Nephron progenitor cell (in vitro differentiated cells): ENCODE results near the gene MFSD12.
"Not testable (repeated sequence)": the region's sequence is repeated elsewhere in the genome, so short reads cannot be mapped to it uniquely, and the experiment has no call there.

Source experiments
- DNase-seq: peaks from one replicate; pipeline ENCODE4 v3.0.0; 2021
- H3K27ac Mint-ChIP-seq: 2 replicates; pipeline ENCODE4 v1.8.0; 2021; ENCODE audit warnings: mild to moderate bottlenecking, moderate library complexity, mixed read lengths
- H3K27me3 Mint-ChIP-seq: 2 replicates; pipeline ENCODE4 v1.8.0; 2021; ENCODE audit warnings: mild to moderate bottlenecking, low read depth, mixed read lengths; ENCODE audit not compliant: poor library complexity
- H3K36me3 Mint-ChIP-seq: 2 replicates; pipeline ENCODE4 v1.8.0; 2021; ENCODE audit warnings: low read depth, mixed read lengths
- H3K4me1 Mint-ChIP-seq: 2 replicates; pipeline ENCODE4 v1.8.0; 2021; ENCODE audit warnings: mixed read lengths
- H3K4me3 Mint-ChIP-seq: 2 replicates; pipeline ENCODE4 v1.8.0; 2021; ENCODE audit warnings: mild to moderate bottlenecking, moderate library complexity, mixed read lengths
- H3K9me3 Mint-ChIP-seq: 2 replicates; pipeline ENCODE4 v1.8.0; 2021; ENCODE audit warnings: mild to moderate bottlenecking, moderate library complexity, mixed read lengths
- TF ChIP-seq, protein P1 (sequence below): fragments of 200-600 bp; sonication (generic); IDR thresholded peaks from 2 replicates; pipeline ENCODE4 v1.5.0; 2021; ENCODE audit warnings: antibody characterized with exemption

MFSD12 gene

DNA sequence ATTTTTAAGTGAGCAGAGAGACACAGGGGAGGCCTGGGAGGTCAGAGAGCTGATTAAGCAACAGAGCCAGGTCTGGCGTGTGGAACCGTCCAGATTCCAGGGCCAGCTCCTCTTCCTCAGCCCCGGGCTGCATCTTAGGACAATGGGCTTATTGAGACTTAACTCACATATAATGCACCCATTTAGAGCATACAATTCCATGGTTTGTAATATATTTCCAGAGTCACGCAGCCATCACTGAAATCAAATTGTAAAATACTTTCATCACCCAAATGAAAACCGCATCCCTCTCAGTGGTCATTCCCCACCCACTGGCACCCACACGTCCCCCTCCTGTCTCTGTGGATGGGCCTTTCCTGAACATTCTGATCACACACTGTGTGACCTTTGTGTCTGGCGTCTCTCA lies 13.2 kb upstream of the MFSD12 start:
- Mint-ChIP-seq H3K27ac (peak overlapping the region; percentile 48), H3K27me3 (peaks cover 16% of the 10 kb centered on the region), H3K36me3 (peaks cover 19% of the 10 kb centered on the region), H3K9me3 (no peaks in the 10 kb centered on the region), H3K4me3 (no peak overlapping the region), H3K4me1 (peaks cover 32% of the 10 kb centered on the region)
- DNase-seq: no peak
- TF ChIP-seq, protein P1, sequence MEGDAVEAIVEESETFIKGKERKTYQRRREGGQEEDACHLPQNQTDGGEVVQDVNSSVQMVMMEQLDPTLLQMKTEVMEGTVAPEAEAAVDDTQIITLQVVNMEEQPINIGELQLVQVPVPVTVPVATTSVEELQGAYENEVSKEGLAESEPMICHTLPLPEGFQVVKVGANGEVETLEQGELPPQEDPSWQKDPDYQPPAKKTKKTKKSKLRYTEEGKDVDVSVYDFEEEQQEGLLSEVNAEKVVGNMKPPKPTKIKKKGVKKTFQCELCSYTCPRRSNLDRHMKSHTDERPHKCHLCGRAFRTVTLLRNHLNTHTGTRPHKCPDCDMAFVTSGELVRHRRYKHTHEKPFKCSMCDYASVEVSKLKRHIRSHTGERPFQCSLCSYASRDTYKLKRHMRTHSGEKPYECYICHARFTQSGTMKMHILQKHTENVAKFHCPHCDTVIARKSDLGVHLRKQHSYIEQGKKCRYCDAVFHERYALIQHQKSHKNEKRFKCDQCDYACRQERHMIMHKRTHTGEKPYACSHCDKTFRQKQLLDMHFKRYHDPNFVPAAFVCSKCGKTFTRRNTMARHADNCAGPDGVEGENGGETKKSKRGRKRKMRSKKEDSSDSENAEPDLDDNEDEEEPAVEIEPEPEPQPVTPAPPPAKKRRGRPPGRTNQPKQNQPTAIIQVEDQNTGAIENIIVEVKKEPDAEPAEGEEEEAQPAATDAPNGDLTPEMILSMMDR: no peak

DNA sequence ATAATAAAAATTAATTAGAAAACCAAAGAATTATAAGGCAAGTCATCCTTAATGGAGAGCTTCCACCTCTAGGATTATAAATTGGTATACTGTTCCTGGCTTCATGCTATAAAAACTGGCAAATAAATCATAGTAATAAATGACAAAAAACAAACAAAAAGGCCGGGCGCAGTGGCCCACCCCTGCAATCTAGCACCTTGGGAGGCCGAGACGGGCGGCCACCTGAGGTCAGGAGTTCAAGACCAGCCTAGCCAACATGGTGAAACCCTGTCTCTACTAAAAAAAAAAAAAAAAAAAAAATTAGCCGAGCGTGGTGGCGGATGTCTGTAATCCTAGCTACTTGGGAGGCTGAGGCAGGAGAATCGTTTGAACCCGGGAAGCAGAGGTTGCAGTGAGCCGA lies 12.7 kb upstream of the MFSD12 start:
- not testable (repeated sequence) for H3K4me3 Mint-ChIP-seq
- H3K27me3 Mint-ChIP-seq: peaks cover 11% of the 10 kb centered on the region

DNA sequence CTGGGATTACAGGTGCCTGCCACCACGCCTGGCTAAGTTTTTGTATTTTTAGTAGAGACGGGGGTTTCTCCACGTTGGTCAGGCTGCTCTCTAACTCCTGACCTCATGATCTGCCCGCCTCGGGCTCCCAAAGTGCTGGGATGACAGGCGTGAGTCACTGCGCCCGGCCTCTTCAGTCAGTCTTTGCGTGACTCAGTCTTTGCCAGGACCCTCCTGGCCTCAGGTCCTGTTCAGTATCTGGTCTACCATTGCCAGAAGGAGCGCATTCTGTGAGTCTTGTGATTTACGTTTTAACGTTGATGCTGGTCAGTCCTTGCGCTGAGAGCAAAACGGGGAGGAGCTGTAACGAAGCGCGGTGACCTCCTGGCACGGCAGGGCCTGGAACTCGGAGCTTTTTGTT lies 7.8 kb upstream of the MFSD12 start:
- peaks cover 13% of the 10 kb centered on the region for H3K4me1 Mint-ChIP-seq
- H3K27me3 Mint-ChIP-seq: no peaks in the 10 kb centered on the region
- TF ChIP-seq, protein P1: no peak
- no peak overlapping the region for H3K4me3 Mint-ChIP-seq
- no peaks in the 10 kb centered on the region for H3K9me3 Mint-ChIP-seq
- H3K27ac Mint-ChIP-seq: no peak overlapping the region
- no peak for DNase-seq
- no peaks in the 10 kb centered on the region for H3K36me3 Mint-ChIP-seq

More for the DNA sequence above, 12.7 kb upstream of the MFSD12 start:
- peaks cover 31% of the 10 kb centered on the region for H3K4me1 Mint-ChIP-seq
- H3K9me3 Mint-ChIP-seq, H3K27ac Mint-ChIP-seq, DNase-seq: not testable (repeated sequence)
- H3K36me3 Mint-ChIP-seq: peaks cover 14% of the 10 kb centered on the region

DNA sequence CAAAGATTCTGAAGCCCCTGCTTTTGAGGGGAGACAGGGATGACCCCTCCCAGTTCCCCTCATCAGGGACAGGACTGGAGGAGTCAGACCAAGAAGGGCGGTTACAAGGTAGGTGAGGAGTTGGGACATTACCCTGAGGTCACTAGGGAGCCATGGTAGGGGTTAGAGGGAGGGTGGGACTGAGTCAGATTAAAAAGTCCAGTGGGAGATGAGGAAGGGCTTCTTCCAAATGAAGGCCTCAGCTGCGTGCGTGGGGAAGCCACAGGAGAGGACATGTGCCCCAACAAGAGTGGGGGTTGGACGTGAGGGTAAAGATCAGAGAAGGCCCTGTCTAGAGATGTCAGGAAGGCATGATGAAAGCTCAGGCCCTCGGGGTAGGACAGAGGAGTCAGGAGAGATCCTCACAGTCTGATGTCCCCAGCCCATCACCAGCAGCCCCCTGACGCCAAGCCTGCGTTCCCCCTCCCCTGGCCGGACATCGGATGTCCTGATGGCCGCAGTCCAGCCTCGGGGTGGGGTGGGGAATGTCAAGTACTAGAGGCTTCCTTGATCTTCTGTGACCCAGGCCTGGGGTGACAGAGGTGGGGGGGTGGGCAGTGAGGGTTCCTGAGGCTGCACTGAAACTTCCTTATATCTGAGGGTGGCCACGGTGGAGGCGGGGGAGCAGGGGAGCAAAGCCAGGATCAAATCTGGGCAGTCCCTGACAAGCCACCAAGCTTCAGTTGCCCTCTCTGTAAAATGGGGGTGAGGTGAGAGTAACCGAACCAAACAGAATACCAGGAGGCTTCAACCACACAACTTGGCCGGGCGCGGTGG lies 6.5 kb upstream of the MFSD12 start:
- TF ChIP-seq, protein P1: no peak
- Mint-ChIP-seq H3K4me1 (peaks cover 9% of the 10 kb centered on the region), H3K4me3 (no peak overlapping the region), H3K27ac (no peak overlapping the region), H3K27me3 (no peaks in the 10 kb centered on the region), H3K9me3 (no peaks in the 10 kb centered on the region), H3K36me3 (no peaks in the 10 kb centered on the region)
- DNase-seq: no peak

DNA sequence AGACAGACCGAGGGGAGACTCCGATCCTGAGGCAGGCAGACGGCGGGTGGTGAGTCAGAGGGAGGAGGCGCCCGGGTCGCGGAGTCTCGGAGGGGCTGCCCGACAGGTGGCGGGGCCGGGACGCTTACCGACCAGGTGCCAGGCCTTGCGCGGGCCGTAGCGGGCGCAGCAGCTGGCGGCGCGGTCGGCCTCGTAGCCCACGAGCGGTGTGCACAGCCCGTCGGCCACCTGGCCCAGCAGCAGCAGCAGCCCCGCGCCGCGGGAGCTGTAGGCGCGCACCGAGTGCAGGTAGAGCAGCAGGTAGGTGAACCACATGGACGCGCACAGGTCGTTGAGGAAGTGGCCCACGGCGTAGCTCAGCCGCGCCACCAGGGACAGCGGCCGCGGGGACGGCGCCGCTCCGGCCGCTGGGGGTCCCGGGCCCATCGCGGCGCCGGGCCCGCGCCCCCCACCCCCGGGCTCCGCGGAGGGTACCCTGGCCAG lies 367 bp downstream of the MFSD12 start:
- Mint-ChIP-seq H3K9me3 (no peaks in the 10 kb centered on the region), H3K4me3 (peak overlapping the region; percentile 97), H3K27ac (no peak overlapping the region), H3K4me1 (peaks cover 28% of the 10 kb centered on the region), H3K36me3 (no peaks in the 10 kb centered on the region), H3K27me3 (peaks cover 3% of the 10 kb centered on the region)
- DNase-seq: peak; percentile 45
- TF ChIP-seq, protein P1: no peak

DNA sequence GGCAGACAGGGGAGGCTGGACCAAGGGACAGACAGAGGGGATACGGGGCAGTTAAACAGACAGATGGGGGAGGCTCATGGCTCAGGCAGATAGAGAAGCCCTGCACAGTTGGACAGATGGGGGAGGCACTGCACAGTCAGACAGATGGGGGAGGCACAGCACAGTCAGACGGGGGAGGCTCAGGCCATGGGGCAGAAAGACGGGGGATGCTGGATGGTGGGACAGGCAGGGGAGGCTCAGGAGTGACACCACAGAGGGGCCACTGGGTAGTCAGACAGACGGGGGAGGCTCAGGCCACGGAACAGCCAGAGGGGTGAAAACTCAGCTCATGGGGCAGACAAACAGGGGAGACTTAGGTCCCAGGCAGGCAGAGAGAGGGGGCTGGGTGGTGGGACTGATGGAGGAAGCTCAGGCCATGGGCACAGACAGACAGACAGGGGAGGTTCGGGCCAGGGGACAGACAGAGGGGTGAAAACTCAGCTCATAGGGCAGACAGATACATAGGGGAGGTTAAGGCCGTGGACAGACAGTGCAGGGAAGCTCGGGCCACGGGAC lies 886 bp downstream of the MFSD12 start:
- Mint-ChIP-seq H3K4me1 (peaks cover 28% of the 10 kb centered on the region), H3K27ac (no peak overlapping the region), H3K4me3 (peak overlapping the region; percentile 97), H3K9me3 (no peaks in the 10 kb centered on the region), H3K36me3 (no peaks in the 10 kb centered on the region), H3K27me3 (peaks cover 3% of the 10 kb centered on the region)
- no peak for DNase-seq
- TF ChIP-seq, protein P1: no peak
